Stimulated activated CD8-positive, alpha-beta memory T cell treated with anti-CD3 and anti-CD28 coated beads, Interleukin-4, amount 100 ng/mL, for 48 hours (primary cell): ENCODE measurements around the gene LMO2.
A peak's percentile ranks its signal among the peaks of the same experiment; 100 is the strongest.

ENCODE experiments used
- DNase-seq: peaks from one replicate; pipeline ENCODE4 v3.0.0-alpha.2; 2020

The LMO2 gene

DNA sequence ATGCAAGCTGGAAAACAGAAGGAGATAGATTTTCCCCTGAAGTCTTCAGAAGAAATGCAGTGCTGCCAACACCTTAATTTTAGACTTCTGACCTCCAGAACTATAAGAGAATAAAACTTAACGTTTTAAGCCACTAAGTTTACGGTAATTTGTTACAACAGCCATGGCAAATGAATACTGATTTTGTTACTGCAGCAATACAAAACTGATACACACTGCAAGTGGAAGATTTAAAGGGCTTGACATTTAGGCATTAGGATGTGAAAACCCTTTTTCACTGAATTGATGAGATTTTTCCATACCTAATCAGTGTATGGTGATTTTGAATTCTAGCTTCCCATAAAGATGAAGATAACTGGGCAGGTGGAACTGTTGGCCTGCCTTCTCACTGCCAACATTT, 22.1 kb upstream of the LMO2 start:
- no peak for DNase-seq

- no peak for DNase-seq
Observed at GRCh38 chr11:33912405-33913361, 20.8 kb upstream of the LMO2 start.

GRCh38 chr11:33910958-33911339, 19.1 kb upstream of the LMO2 start:
- DNase-seq: no peak

- no peak for DNase-seq
Observed at GRCh38 chr11:33910296-33910957, 18.6 kb upstream of the LMO2 start.

DNA sequence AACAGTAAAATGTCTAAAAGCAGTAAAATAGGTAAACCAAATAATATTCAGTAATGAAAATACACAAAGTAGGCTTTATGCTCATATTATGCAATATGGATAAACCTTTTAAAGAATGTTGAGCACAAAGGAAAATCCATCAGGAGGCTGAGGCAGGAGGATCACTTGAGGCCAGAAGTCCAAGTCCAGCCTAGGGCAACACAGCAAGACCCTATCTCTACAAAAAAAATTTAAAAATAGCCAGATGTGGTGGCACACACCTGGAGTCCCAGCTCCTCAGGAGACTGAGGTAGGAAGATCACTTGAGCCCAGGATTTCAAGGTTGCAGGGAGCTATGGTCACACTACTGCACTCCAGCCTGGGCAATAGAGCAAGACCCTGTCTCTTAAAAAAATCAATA, 17.7 kb upstream of the LMO2 start:
- DNase-seq: no peak

- no peak for DNase-seq
Observed at GRCh38 chr11:33909150-33909549, 17.3 kb upstream of the LMO2 start.

DNA sequence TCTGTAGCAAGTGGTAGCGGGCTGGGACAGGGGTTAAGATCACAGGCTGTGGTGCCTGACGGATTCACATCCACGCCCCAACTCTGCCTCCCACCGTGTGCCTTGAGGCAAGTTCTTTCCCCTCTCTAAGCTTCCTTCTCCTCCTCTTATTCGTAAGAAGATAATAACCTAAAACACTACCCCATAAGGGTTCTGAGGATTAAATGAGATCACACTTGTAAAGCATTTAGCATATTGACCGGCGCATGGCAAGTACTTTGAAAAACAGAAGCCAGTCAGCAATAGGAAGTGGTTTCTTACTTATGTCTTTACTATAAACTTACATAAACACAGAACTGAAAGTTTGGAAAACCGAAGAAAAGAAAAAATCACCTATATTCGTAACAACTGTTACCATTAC, 15.5 kb upstream of the LMO2 start:
- DNase-seq: no peak

GRCh38 chr11:33906484-33907186, 14.8 kb upstream of the LMO2 start:
- DNase-seq: no peak

- no peak for DNase-seq
Observed at GRCh38 chr11:33904102-33904501, 12.2 kb upstream of the LMO2 start.

GRCh38 chr11:33900159-33900840, 8.4 kb upstream of the LMO2 start:
- DNase-seq: no peak

- no peak for DNase-seq
Observed at GRCh38 chr11:33899400-33900037, 7.6 kb upstream of the LMO2 start.

GRCh38 chr11:33898957-33899356, 7.1 kb upstream of the LMO2 start:
- no peak for DNase-seq

GRCh38 chr11:33897761-33898375, 6.0 kb upstream of the LMO2 start:
- no peak for DNase-seq

GRCh38 chr11:33896911-33897310, 5.0 kb upstream of the LMO2 start:
- DNase-seq: no peak

DNA sequence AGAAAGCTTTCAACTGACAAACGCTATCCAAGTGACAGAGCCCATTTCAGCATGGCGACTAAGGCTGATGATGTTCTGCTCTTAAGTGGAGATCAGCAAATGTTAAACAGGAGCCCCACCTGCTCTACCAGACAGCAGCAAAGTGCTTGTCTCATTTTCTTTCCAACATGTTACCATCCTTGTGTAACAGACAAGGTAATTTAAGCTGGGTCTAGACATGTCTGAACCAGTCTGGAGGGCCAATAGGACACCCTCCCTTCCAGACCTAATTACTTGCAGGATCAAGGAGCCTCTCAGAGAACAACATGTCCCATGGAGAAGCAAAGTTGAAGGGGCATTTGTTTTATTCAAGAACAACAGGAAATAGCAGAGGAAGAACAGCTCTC, 3.9 kb upstream of the LMO2 start:
- no peak for DNase-seq

GRCh38 chr11:33894398-33894746, 2.5 kb upstream of the LMO2 start:
- no peak for DNase-seq

DNA sequence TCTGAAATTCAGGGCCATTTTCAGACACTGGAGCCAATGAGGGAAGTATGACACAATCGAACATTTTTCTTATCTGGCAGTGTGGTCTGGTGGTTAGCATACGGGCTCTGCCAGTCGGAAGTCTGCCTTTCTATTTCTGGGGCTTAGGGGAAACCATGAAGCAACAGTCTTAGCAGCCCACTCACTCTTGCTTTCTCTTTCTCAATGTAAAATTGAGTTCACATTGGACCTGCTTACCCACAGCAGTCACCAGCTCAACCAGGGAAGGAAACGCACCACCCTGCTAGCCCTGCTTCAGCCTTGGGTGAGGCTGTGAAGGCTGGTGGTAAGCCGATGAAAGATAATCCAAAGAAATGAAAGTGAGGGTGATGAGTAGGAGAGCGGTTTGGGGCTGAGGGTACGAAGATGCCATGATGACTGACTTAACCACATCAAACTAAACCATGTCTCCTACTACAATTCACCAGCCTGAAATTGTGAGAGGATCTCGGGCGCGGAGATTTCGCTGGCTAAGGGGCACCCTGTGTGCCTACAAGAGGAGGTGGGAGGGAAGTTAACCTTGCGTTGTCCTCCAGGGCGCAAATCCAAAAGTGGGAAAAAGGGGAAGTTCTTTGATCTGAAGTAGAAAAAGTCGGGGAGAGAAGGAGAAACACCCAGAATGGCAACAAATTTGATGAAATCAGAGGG, 2.0 kb upstream of the LMO2 start:
- peak; percentile 84 for DNase-seq

DNA sequence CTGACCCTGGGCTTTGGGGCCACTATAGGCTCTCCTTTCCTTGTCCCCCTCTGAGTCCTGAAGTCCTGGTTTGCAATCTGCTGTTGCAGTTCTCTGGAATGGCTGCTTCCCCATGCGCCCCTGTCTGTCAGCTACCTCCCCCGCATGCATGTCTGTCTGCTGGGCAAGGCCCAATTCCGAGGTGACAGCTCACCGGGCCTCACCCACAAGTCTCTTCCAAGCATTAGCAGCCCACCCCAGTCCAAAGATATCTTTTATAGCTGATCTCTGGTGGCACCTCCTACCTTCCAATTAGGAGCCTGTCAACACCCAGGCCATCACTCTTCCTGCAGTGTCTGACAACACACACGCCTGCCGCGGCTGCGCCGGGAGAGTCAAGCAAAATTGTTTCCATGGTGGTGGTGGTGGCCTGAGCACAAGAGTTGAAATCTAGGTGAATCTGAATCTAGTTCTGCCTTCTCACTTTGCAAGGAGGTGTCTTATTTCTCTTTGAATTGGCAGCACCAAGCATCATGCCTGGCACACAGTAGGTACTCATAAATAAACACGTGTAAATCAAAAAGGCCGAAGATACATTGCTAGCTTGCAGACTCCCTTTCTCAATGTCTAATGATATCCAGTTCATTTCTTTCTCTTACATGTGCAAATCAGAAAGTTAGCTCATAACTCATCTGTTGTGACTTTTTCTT, 1.2 kb upstream of the LMO2 start:
- DNase-seq: no peak

- no peak for DNase-seq
Observed at GRCh38 chr11:33889821-33890378, 2.0 kb downstream of the LMO2 start.

DNA sequence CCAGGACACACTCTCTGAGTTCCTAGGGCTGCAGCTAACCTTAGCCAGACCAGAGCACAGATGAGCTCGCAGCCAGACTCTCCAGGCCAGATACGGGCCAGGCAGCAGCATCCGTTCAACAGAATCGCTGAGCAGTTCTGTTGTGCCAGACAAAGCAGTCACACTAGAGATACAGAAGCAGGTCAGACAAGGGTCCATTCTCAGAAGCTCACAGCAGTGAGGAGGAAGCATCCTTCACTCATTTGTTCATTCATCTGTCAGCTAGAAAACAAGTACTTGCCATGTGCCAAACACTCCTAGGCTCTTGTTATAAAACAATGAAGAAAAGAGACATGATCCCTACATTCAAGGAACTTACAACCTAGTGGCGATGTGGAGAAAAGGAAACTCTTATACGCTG, 2.6 kb downstream of the LMO2 start:
- no peak for DNase-seq

DNA sequence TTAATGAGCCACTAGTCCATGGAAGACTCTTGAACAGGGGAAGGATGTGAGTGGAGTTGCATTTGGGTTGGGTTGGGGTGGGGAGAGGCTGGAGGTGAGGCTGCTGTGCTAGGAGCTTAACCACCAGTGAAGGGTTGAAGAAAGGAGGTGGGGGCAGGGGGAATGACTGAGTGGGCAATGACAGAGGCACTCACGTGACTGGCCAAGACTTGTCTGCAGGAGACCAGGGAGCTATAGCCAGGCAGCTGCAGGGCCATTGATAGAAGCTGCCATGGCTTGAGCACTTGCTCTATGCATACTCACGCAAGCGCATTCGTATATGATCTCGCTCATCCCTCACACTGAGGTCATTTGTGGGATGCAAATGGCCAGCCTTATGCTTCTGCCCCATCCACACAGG, 4.0 kb downstream of the LMO2 start:
- DNase-seq: no peak
